ENCODE measurements around the gene ERGIC3.

ERGIC3 gene

DNA sequence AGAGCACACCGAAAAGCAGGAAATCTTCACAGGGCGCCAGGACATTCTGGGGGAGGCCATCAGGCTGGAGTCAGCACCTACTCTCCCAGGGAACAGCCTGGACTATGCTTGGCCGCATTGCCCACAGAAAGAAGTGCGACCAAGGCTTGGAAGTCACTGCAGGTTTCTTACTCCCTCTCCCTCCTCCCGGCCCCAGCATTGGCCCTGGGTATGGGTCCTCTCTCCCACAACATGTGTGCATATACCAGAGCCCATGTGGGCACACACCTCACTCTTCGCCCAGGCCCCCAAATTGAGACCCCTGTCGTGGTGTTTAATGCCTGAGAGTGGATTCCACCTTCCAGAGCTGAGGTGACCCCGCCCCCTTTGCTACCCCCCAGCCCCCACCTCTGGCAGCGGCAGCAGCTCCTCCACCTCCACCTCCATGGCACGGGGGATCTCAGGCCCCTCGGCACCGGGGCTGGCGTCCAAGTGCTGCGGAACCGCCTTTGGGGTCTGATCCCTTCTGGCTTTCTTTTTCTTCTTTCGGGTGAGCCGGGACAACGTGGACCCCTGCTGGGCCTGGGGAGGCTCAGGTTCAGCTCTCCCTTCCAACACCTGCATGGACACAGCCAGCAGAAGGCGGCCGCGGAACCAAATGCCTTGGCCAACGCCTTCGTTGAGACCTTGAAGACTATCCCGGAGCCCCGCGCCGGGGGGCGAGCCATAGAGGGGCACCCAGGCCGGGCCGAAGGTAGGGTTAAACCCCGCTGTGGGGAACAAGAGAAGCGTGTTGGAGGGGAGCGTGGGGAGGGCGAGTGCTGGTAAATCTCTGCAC is 58.5 kb downstream of the ERGIC3 start:
- DNase-seq = no peak

DNA sequence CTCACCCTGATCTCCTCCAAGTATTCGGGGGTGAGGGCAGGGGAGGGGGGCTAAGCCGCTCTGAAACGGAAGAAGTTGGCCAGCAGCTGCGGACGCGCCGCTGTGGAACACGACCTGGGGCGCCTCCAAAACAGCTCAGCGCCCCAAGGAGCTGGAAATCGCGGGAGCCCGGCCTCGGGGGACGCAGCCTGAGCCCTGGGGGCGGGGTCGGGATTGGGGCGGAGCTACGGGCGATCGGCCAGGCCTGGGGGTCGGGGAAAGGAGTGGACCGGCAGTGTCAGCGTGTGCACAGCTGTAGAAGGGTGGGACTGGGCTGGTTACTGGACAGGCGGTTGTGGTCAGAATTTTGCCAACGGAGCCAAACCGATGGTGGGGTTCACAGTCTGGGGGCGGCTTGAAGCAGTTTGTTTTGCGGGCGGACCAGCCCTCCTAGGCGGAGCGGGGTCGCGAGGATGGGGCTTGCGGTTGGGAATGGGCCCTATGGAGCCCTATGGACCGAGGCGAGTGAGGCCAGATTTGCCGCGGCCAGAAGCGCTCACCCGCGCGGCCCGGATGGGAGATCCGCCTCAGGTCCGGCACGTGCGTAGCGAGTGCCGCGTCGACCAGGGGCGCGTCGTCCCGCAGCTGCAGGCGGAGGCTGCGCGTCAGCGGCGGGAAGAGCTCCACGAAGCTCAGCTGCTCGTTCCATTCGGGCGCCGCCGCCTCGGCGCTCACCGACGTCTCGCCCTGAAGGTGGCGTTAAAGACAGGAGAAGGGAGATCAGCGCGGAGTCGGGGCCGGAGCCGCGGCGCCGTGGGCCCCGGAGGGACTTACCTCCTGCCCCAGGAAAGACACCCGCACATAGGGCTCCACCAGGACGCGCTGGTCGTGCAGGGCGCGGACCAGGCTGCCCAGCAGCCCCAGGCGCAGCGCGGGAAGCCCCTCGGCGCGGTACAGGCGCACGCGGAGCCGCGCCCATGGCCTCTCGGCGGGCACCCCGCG is 59.4 kb downstream of the ERGIC3 start:
- peak; percentile 84 for DNase-seq

GRCh38 chr20:35601990-35602389 is 60.1 kb downstream of the ERGIC3 start:
- no peak for DNase-seq

- no peak for DNase-seq
Observed at GRCh38 chr20:35602851-35603495, 61.1 kb downstream of the ERGIC3 start.

DNA sequence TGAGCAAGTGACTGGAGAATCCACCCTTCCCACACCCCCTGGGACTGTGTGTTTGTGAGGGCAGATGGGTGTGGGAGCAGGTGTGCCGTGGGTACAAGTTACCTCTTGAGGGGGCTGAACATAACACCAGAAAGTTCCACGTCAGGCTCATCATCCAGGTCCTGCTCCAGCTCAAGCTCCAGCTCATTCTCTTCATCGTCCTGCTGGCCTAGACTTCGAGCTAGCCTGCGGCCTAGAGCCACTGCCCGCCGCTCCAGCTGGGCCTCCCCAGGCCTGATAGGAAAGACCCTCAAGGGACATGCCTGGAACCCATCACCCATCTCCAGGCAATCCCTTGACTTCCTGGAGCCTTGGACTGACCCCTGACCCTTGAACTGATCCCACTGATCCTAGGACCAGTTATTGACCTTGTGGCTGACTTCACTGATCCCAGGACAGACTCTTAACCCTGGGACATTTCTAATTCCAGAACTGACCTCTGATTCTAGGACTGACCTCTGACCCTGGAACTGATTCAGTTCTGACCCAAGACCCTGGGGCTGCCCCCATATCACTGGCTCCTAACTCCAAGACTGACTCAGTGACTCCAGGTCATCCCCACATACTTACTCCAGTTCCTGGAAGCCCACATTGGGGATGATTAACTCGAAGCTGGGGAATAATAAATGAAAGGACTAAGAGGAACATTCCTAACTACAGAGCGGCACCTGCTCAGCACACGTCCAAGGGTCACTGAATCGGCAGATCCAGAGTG is 62.0 kb downstream of the ERGIC3 start:
- no peak for DNase-seq

- peak; percentile 13 for DNase-seq
Observed at GRCh38 chr20:35604449-35604747, 62.5 kb downstream of the ERGIC3 start.

GRCh38 chr20:35606127-35606526 is 64.2 kb downstream of the ERGIC3 start:
- DNase-seq = no peak
